Right cardiac atrium (tissue), 5 donors: ENCODE results near the gene TCF15. TPM values are rescaled to one million over a fixed set of nuclear protein-coding genes. Genes with fewer than 3 reads are reported as not detected.

Experiments used
- ATAC-seq, 2 donors: fragments of 200-7000 bp; cut with Tn5 transposase; one replicate each; pipeline versions ENCODE4 v1.8.0 to v1.9.1; 2020; ENCODE audit warnings: moderate library complexity in 2 of 2, mild to moderate bottlenecking in 1 of 2
- DNase-seq, 3 donors: peaks; one replicate each; pipeline ENCODE4 v3.0.0-alpha.2; 2020
- H3K27ac ChIP-seq: one replicate; pipeline ENCODE4 v1.5.1; 2013; ENCODE audit warnings: mild to moderate bottlenecking, low read length, control low read depth, moderate library complexity
- H3K27me3 ChIP-seq: one replicate; pipeline ENCODE4 v1.6.1; 2013; ENCODE audit not compliant: control insufficient read depth, insufficient read depth
- H3K4me1 ChIP-seq: one replicate; pipeline ENCODE4 v1.6.1; 2013; ENCODE audit warnings: low read length; ENCODE audit not compliant: control insufficient read depth, insufficient read depth
- H3K4me3 ChIP-seq: one replicate; pipeline ENCODE4 v1.5.1; 2013; ENCODE audit warnings: low read length, control low read depth
- H3K9me3 ChIP-seq: one replicate; pipeline ENCODE4 v1.6.1; 2013; ENCODE audit warnings: low read length; ENCODE audit not compliant: control insufficient read depth
- WGBS: extraction: QIAGEN DNeasy Blood & Tissue Kit; methylation state at CpG from one replicate; pipeline ENCODE4 v1.1.7; 2013; 5-methylcytosine and 5-hydroxymethylcytosine counted together
- intact Hi-C, 4 donors: fragments of 100-400 bp; cut with DNase I; formaldehyde crosslinking; loops; one replicate each; pipeline versions ENCODE4 v1.11.0 to v1.14.0; 2022 to 2023
- polyA plus RNA-seq: library from polyadenylated mRNA; stranded (reverse); fragments of 200-250 nt; gene quantifications from one replicate; pipeline ENCODE4 v1.2.3, GENCODE V29; 2013
- total RNA-seq, 4 donors: library from RNA; stranded (reverse); fragmentation: NEBNext Ultra II Directional; extraction: Animal tissue kit (Norgen Biotek cat#: 25700); gene quantifications; one replicate each; pipeline ENCODE4 v1.2.1, GENCODE V29; 2021
- donor health status: healthy with polysubstance abuse.
- donor health status: DM: no; HTN: yes; CAD: no.
- donor health status: DM: no; HTN: no; CAD: no.
- donor health status: DM: no; HTN: yes; CAD: no; lungs with severe emphysema.
- donor health status: DM: yes; HTN: yes; CAD: no.

Gene TCF15
- total and polyA plus RNA-seq, 5 donors = 4.0 to 9.3 (median 7.4) TPM

- intact Hi-C loops = no loop called here
- WGBS = 75% methylated on average over 4 of the region's 4 CpGs
- no peak overlapping the region for H3K4me3 ChIP-seq
- H3K9me3 ChIP-seq = no peaks in the 10 kb centered on the region
- H3K4me1 ChIP-seq = no peaks in the 10 kb centered on the region
- no peaks in the 10 kb centered on the region for H3K27me3 ChIP-seq
- no peak for DNase-seq
- H3K27ac ChIP-seq = no peak overlapping the region
- peak in 1 of 2 donors; percentile 49 for ATAC-seq
Measured at GRCh38 chr20:625360-625932, 15.3 kb upstream of the TCF15 start.

GRCh38 chr20:623704-624103, 13.6 kb upstream of the TCF15 start:
- WGBS = 80% methylated on average over 4 of the region's 4 CpGs
- Histone ChIP-seq H3K9me3 (no peaks in the 10 kb centered on the region), H3K4me3 (no peak overlapping the region), H3K4me1 (no peaks in the 10 kb centered on the region), H3K27ac (no peak overlapping the region), H3K27me3 (no peaks in the 10 kb centered on the region)
- intact Hi-C loops = no loop called here
- no peak for DNase-seq
- no peak for ATAC-seq

- Histone ChIP-seq H3K4me3 (no peak overlapping the region), H3K4me1 (no peaks in the 10 kb centered on the region), H3K9me3 (no peaks in the 10 kb centered on the region), H3K27ac (no peak overlapping the region), H3K27me3 (no peaks in the 10 kb centered on the region)
- intact Hi-C loops = no loop called here
- no peak for ATAC-seq
- WGBS = 27% methylated on average over 4 of the region's 4 CpGs
- no peak for DNase-seq
Measured at GRCh38 chr20:623021-623420, 12.9 kb upstream of the TCF15 start.

GRCh38 chr20:622161-622560, 12.1 kb upstream of the TCF15 start:
- intact Hi-C loops = no loop called here
- Histone ChIP-seq H3K9me3 (no peaks in the 10 kb centered on the region), H3K27ac (no peak overlapping the region), H3K4me1 (no peaks in the 10 kb centered on the region), H3K4me3 (no peak overlapping the region), H3K27me3 (no peaks in the 10 kb centered on the region)
- WGBS = 87% methylated on average over 7 of the region's 7 CpGs
- ATAC-seq (no peak), DNase-seq (no peak)

DNA sequence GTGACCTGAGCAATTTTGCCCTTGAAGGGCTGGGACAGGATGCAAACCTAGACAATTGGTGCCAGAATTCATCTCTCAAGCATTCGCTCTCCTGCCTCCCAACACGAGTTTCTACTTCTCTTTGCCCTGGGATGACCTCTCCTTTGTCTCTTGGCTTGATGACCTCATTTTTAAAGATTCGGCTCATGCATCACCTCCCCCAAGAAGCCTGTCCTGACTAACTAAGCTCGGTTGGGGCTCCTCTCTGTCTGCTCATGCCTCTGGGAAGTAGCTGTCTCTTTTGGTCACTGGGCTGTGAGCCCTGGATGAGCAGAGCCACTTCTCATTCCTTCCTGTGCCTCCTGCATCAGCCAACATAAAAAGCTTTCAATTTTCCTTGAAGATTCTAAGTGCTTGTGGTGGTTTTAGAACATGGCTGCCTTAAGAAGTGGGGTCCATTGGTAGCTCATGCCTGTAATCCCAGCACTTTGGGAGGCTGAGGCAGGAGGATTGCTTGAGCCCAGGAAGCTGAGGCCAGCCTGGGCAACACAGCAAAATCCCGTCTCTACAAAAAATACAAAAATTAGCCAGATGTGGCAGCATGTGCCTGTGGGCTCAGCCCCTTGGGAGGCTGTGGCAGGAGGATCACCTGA, 11.1 kb upstream of the TCF15 start:
- no peak for DNase-seq
- Histone ChIP-seq H3K9me3 (no peaks in the 10 kb centered on the region), H3K4me1 (no peaks in the 10 kb centered on the region), H3K27me3 (no peaks in the 10 kb centered on the region), H3K27ac (no peak overlapping the region), H3K4me3 (no peak overlapping the region)
- intact Hi-C loops = no loop called here
- ATAC-seq = peak in 1 of 2 donors; percentile 20
- 49% methylated on average over 5 of the region's 5 CpGs for WGBS

- Histone ChIP-seq H3K4me3 (no peak overlapping the region), H3K27ac (no peak overlapping the region), H3K4me1 (no peaks in the 10 kb centered on the region), H3K27me3 (no peaks in the 10 kb centered on the region), H3K9me3 (no peaks in the 10 kb centered on the region)
- DNase-seq = no peak
- ATAC-seq = no peak
- intact Hi-C loops = no loop called here
- WGBS = 36% methylated on average over 7 of the region's 7 CpGs
Measured at GRCh38 chr20:620246-620645, 10.1 kb upstream of the TCF15 start.

DNA sequence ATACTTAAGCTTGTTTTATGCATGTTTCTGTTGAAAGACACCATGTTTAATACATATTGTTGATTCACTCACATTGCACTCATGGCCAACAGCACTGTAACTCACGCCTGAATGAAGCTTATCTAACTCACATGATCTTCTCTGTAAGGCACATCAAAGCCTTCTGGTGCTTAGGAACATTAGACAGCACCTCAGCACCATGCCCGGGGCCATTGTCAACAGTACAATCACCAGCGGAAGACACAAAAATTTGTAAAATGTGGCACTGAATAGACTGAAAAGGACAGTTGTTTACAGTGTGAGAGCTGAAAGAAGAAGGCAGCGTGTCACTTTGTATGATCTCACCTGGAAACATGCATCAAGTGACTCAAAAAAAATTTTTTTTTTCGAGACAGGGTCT, 8.9 kb upstream of the TCF15 start:
- intact Hi-C loops = no loop called here
- WGBS = 69% methylated on average over 5 of the region's 5 CpGs
- Histone ChIP-seq H3K4me3 (no peak overlapping the region), H3K9me3 (no peaks in the 10 kb centered on the region), H3K27me3 (no peaks in the 10 kb centered on the region), H3K4me1 (no peaks in the 10 kb centered on the region), H3K27ac (no peak overlapping the region)
- ATAC-seq (no peak), DNase-seq (no peak)

DNA sequence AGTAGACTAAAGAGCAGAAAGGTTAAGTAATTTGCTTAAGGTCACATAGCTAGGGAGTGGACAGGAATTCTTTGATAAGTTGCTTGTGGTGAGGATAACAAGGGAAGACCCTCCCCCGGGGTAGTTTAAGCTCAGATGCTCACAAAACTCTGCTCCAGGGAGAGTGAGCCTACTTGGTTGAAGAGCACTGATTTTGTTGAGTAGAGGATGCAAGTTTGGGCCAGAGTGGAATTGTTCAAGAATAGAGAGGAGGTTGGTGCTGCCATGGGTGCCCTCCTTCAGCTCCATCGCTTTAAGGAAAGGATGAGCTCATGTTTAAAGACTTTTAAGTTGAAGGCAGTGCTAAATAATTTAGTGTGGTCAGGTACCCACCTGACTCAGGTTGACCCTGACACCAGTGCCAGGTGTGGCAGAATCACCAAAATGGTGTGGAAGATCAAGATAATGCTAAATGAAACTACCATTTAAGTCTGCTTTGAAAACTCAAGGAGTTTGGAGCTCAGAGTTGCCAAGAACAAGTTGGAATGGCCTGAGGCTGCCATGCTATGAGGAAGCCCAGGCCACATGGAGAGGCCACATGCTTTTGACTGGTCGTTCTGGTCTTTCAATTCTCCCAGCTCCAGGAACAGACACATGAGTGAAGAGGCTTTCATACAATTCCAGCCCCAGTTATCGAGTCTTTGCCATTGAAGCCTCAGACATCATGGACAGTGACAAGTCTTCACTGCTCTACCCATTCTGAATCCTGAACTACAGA, 8.0 kb upstream of the TCF15 start:
- H3K4me1 ChIP-seq = no peaks in the 10 kb centered on the region
- no peak overlapping the region for H3K4me3 ChIP-seq
- H3K9me3 ChIP-seq = no peaks in the 10 kb centered on the region
- WGBS = 86% methylated on average over 4 of the region's 4 CpGs
- H3K27ac ChIP-seq = no peak overlapping the region
- H3K27me3 ChIP-seq = no peaks in the 10 kb centered on the region
- intact Hi-C loops = no loop called here
- DNase-seq (no peak), ATAC-seq (no peak)

DNA sequence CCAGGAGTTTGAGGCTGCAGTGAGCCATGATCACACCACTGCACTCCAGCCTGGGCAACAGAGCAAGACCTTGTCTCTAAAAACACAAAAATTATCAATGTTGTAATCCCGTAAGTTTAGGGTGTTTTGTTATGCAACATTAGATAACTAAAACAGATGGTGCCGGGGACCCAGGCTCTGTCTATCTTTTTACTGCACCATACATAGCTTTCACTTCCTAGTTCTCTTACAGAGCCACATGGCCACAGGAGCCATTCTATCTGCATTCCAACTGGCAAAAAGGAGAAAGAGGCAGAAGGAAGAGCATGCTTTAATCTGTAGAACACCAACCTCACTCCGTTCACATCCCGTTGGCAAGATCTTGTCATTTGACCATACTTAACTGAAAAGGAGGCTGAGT, 5.4 kb upstream of the TCF15 start:
- WGBS = 72% methylated on average over 4 of the region's 4 CpGs
- ATAC-seq = no peak
- intact Hi-C loops = no loop called here
- Histone ChIP-seq H3K4me1 (peaks cover 3% of the 10 kb centered on the region), H3K9me3 (no peaks in the 10 kb centered on the region), H3K4me3 (no peak overlapping the region), H3K27me3 (no peaks in the 10 kb centered on the region), H3K27ac (no peak overlapping the region)
- DNase-seq = no peak

GRCh38 chr20:611843-612185, 1.7 kb upstream of the TCF15 start:
- intact Hi-C loops = no loop called here
- no peaks in the 10 kb centered on the region for H3K9me3 ChIP-seq
- 29% methylated on average over 8 of the region's 8 CpGs for WGBS
- H3K27me3 ChIP-seq = no peaks in the 10 kb centered on the region
- ATAC-seq (no peak), DNase-seq (no peak)
- peaks cover 3% of the 10 kb centered on the region for H3K4me1 ChIP-seq
- peak overlapping the region; percentile 41 for H3K27ac ChIP-seq
- H3K4me3 ChIP-seq = no peak overlapping the region

DNA sequence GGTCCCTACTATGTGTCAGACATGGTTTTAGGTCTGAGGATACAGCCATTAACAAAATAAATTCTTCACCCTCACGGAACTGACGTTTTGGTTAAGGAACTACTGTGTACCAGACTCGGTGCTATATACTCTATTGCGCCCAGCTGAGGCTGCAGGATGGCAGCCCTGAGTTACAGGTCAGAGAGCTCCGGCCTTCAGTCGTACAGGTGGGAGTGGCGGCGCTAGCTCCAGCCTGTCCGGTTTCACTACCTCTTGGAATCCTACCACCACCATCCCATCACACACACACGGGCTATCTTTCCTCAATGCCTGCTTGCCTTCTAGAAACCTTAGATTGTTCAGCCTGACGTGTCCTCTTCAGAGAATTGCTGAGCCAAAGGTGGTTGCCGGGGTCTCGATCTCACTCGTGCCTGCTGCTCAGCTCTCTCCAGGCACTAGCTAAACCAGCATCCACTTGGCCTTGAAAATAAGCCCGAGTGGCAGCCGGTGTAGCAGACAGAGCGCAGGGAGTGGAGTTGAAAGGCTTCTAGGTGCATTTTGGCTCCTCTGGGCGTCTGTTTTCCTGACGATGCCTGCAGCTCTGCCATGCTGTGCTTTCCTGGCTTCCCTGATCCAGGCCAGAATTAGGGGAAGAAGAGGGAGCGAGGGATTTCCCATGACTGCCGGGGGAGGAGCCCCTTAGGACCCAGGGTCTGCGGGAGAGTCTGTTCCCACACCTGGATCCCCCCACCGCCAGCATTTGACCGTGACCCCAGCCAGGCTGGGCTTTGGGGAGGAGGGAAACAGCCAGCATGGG, 1.1 kb upstream of the TCF15 start:
- DNase-seq = no peak
- Histone ChIP-seq H3K9me3 (no peaks in the 10 kb centered on the region), H3K27ac (peak overlapping the region; percentile 0), H3K4me3 (peak overlapping the region; percentile 69), H3K4me1 (peaks cover 3% of the 10 kb centered on the region), H3K27me3 (no peaks in the 10 kb centered on the region)
- no peak for ATAC-seq
- intact Hi-C loops = no loop called here
- WGBS = 42% methylated on average over 24 of the region's 24 CpGs
